Suprapubic skin (tissue), 4 donors: Measurements from ENCODE around the gene VPS26A.

Experiments
- CTCF ChIP-seq, 2 donors: fragments of 200-600 bp in 1 of 2; fragments of 450-650 bp in 1 of 2; sonication (generic) in 1 of 2; IDR thresholded peaks; one replicate each; pipeline ENCODE4 v1.5.1; 2016 to 2019; ENCODE audit warnings: antibody characterized with exemption in 2 of 2, mild to moderate bottlenecking in 1 of 2, moderate library complexity in 1 of 2
- EP300 ChIP-seq: sonication (generic); formaldehyde crosslinking; IDR thresholded peaks from one replicate; pipeline ENCODE4 v1.6.1; 2017; ENCODE audit warnings: antibody characterized with exemption
- POLR2A ChIP-seq, 2 donors: fragments of 450-650 bp; IDR thresholded peaks; one replicate each; pipeline ENCODE4 v1.6.1; 2017; ENCODE audit warnings: antibody characterized with exemption in 2 of 2, mild to moderate bottlenecking in 2 of 2, moderate library complexity in 2 of 2
- POLR2AphosphoS5 ChIP-seq, 3 donors: sonication (generic); formaldehyde crosslinking; IDR thresholded peaks; one replicate each; pipeline ENCODE4 v1.6.1; 2017; ENCODE audit warnings: antibody characterized with exemption in 3 of 3

DNA sequence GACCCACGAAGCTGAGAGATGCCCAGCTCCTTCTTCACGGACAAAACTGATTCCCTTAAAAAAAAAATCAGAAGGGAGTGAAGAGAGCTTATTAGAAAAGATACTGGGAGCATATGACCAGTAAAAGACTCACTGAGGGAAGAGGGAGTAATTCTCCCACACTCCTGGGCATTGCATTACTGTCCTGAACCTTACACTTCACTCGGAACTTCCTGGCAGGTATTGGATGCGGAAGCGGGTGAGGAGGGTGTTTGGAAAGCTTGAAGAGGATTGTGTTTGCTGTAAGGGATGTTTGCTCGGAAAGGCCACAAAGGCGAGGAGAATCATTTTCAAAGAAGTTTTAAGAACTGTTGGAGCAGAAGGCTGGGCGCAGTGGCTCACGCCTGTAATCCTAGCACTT is 96.5 kb downstream of the VPS26A start:
- TF ChIP-seq CTCF (IDR thresholded peaks at IDR 0.05) (no peak), EP300 (no peak), POLR2A (IDR thresholded peaks at IDR 0.05) (no peak), POLR2AphosphoS5 (IDR thresholded peaks at IDR 0.05) (no peak)
